HG03442 (cell line): Measurements from ENCODE around the gene ATP6V0B.

ENCODE experiments used
- ATAC-seq: cut with Tn5 transposase; IDR thresholded peaks from one replicate; pipeline ENCODE4 v1.9.1; 2021; ENCODE audit warnings: mild to moderate bottlenecking, moderate library complexity; ENCODE audit not compliant: unreplicated experiment

Gene ATP6V0B

DNA sequence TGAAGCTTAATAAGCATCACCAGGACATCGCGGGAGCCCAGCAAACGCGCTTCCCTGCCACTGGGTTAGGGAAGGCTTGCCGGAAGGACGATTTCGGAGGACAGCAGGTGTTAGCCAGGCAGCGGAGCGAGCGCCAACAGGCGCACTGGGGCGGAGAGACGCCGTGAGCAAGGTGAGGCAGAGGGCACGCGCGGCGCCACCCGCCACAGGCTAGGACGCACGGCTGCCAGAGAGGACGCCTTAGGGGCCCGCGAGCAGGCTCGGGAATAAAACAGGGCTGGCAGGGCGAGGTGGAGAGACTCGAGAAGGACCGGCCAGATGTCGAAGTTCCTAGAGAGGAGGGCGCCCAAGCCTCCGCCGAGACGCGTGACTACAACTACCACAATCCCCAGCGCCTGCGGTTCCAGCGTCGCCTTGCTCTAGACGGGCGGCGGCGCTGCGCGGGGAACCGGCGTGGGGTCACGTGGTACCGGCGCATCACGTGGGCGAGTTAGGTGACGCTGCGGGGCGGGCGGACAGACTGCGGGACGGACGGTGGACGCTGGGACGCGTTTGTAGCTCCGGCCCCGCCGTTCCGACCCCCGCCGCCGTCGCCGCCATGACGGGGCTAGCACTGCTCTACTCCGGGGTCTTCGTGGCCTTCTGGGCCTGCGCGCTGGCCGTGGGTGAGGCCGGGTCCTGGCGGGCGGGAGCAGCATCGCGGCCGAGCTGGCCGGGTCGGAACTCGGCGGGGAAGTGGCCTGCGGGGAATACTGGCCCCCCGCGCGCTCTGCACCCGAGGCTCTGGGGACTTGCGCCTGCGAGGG, at the start of gene ATP6V0B:
ATP6V0B (plus strand) TSS at position 518 of the 806 bp plus-strand sequence; CDS start at position 599, 81 bp downstream.
- ATAC-seq = peak; percentile 61

GRCh38 chr1:43925846-43926245, 48.9 kb upstream of the ATP6V0B start:
- no peak for ATAC-seq

- ATAC-seq = no peak
Measured at GRCh38 chr1:43930168-43930948, 44.4 kb upstream of the ATP6V0B start.

DNA sequence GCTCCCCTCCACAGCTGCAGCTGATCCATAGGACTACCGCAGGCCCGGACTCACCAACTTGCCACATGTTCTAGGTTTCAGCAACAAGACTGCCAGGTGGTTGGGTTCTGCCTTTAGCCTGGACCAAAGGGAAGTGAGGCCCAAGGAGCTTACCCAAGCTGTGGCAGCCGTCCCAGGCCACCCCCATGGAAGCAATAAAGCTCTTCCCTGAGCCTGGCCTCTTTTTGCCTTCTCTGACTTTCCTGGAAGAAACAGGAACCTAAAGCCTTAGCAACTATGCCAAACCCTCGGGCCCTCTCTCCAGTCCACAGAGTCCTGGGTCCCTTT, 43.8 kb upstream of the ATP6V0B start:
- no peak for ATAC-seq

- ATAC-seq = no peak
Measured at GRCh38 chr1:43931711-43932660, 42.8 kb upstream of the ATP6V0B start.

DNA sequence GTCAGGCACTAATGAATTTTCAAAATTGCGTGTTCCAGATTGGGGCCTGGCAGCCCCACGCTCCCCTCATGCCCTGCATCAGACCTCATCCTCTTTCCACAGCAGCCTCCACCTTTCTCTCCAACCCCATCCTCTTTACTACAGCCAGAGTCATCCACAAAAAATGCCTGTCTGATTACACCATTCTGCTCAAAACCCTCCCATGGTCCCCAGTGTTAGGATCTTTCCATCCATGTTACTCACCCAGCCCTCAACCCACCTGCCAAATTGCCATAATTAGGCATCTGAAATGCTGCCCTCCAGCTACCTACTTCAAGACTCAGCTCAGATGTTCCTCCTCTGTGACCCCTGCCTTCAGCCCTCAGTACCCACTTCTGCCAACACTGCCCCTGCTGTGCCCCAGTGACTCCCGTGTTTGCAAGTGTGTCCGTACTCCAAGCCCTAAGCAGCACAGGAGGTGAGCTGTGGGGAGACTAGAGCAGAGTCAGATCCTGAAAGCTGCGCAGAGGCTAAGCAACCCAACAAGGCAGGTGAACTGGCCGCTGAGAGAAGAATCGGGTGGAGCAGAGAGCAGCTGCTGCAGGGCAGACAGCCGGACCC, 41.9 kb upstream of the ATP6V0B start:
- ATAC-seq = no peak

GRCh38 chr1:43933386-43934100, 41.2 kb upstream of the ATP6V0B start, which contains the start of gene ARTN:
Gene ARTN, plus strand, starts transcription at chr1:43933801. Its CDS starts 1,856 bp downstream, at chr1:43935657.
- no peak for ATAC-seq

- no peak for ATAC-seq
Measured at GRCh38 chr1:43934101-43934985, 40.4 kb upstream of the ATP6V0B start.

GRCh38 chr1:43934986-43935324, 39.8 kb upstream of the ATP6V0B start:
- no peak for ATAC-seq

DNA sequence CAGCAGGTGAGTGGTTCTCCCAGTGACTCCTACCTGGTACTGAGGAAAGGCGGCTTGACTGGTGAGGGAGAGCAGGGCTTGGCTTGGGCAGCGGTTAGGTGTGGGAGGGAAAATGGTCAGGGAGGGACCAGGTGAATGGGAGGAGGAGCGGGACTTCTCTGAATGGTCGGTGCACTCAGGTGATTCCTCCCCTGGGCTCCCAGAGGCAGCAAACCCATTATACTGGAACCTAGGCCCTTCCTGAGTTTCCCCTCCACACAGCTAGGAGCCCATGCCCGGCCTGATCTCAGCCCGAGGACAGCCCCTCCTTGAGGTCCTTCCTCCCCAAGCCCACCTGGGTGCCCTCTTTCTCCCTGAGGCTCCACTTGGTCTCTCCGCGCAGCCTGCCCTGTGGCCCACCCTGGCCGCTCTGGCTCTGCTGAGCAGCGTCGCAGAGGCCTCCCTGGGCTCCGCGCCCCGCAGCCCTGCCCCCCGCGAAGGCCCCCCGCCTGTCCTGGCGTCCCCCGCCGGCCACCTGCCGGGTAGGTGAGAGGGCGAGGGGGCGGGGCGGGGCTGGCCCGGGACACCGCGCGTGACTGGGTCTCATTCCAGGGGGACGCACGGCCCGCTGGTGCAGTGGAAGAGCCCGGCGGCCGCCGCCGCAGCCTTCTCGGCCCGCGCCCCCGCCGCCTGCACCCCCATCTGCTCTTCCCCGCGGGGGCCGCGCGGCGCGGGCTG, 38.9 kb upstream of the ATP6V0B start:
- ATAC-seq = no peak

DNA sequence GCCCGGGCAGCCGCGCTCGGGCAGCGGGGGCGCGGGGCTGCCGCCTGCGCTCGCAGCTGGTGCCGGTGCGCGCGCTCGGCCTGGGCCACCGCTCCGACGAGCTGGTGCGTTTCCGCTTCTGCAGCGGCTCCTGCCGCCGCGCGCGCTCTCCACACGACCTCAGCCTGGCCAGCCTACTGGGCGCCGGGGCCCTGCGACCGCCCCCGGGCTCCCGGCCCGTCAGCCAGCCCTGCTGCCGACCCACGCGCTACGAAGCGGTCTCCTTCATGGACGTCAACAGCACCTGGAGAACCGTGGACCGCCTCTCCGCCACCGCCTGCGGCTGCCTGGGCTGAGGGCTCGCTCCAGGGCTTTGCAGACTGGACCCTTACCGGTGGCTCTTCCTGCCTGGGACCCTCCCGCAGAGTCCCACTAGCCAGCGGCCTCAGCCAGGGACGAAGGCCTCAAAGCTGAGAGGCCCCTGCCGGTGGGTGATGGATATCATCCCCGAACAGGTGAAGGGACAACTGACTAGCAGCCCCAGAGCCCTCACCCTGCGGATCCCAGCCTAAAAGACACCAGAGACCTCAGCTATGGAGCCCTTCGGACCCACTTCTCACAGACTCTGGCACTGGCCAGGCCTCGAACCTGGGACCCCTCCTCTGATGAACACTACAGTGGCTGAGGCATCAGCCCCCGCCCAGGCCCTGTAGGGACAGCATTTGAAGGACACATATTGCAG, 38.2 kb upstream of the ATP6V0B start:
- no peak for ATAC-seq

DNA sequence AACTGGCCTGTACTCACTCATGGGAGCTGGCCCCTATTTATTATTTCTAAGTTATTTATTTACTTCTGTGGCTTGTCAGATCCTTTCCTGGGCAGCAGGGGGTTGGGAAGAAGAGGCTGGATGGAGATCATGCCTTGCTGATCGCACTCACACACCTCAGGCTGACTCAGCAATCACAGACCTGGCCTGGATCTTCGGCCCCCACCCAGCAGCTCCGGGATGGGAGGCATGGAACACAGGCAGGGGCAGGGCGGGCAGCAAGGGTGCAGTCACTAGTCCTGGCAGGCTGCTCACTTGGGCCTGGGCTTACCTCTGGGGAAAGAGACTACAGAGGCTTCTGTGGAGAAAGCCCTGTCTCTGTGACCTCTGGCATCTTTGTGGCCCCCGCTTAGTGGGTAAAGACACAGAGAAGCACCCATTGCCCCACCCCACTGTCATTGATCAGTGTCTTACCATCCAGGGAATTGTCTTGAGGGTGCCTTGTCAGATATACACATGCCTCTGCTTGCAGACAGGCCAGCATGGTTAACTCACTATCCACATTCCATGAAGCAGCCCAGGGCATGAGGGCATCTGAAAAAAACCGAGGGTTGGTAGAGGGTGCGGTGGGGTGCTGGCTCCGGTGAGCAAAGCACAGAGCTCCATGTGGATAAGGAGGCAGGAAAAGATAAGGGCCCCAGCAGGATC, 37.4 kb upstream of the ATP6V0B start:
- no peak for ATAC-seq

- ATAC-seq = no peak
Measured at GRCh38 chr1:43938383-43938782, 36.4 kb upstream of the ATP6V0B start.

DNA sequence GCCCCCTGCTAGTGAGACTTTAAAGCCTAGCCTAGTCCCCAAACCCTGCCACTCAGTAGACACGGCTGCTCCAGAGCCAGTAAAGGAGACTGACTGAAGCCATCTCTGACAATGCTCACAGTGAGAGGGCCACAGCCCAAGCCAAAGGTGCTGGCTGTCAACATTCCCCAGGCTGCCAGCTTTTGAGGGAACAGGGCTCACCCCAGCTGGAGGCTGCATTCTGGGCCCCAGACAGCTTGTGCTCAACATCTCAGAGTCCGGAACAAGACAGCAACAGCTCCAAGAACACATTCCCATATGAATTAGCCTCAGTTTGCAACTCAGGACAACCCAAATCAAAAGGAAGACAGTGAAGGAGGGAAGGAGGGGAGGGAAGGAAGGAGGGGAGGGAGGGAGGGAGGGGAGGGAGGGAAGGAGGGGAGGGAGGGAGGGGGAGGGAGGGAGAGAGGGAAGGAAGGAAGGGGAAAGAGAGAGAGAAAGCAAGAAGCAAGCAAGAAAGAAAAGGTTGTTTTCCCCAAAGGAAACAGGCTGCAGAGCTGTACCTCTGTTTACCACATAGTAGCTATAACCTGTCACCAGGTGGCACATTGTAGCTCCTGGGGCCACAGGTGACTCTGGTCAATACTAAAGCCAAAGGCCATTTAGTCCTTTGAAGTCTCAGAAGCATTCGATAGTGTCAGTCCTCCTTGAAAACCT, 35.7 kb upstream of the ATP6V0B start:
- ATAC-seq = no peak

DNA sequence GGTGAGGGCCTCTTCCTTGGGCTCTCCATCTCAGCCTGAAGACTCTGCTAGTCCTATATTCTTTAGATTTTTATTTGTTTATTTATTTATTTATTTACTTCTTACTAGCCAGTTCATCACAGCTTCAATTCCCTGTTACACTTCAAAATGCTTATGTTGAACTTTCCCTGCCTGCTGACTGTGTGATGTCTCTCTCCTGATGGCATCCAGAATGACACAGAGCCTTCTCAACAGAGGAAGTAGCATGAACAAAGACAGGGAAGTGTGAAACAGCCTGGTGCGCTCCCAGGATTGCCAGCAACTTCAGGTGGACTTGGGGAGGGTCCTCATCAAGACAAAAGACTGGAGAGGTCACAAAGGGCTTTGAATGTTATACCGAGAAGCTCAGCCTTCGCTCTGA, 32.3 kb upstream of the ATP6V0B start:
- no peak for ATAC-seq

GRCh38 chr1:43944860-43945259, 29.9 kb upstream of the ATP6V0B start:
- ATAC-seq = no peak
